ENCODE measurements around the gene FHIT. TPM values are rescaled to one million over a fixed set of nuclear protein-coding genes. Genes with fewer than 3 reads are reported as not detected.
A peak's percentile ranks its signal among the peaks of the same experiment; 100 is the strongest.
"Not testable (repeated sequence)": the region's sequence is repeated elsewhere in the genome, so short reads cannot be mapped to it uniquely, and the experiment has no call there.

The FHIT gene
- total RNA-seq, 1 experiment from 2014 or later = 2.1 TPM

DNA sequence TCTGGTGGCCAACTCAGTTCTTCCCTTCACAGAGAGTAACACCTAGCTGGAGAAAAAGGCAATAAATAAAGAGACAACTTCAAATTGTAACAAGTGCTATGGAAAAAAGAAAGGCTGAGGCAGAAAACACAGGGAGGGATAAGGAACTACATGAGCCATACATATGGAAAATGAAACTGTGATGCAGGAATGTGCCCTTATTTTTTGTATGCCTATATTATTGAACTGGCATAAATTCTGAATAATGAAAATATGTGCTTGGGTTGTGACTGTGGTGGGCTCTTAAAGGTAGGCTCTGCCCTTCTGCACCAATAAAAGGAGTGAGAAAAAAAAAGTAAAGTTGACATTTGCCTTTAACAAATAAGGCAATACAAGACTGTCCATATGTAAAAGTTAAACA lies 19.6 kb downstream of the FHIT start:
- no peak for DNase-seq (ENCODE audit: extremely low read depth, low read depth)

DNA sequence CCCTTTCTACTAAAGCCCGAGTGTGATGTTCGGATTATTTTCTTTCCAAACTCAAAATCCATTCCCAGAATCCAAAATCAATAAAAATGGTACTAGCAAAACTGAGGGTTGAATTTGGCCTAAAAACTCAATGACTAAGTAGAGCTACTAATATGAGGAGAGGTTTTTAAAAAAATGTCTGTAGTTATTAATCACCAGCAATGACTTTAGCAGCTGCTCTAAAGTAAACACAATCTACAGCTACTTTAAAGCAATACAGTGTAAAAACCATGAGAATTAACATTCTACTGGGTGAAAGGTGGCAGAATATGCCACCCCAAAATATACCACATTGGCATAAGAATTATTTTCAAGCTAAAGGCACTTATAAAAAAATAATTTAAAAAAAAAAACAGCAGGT lies 23.5 kb downstream of the FHIT start:
- no peak for DNase-seq (ENCODE audit: extremely low read depth, low read depth)

DNA sequence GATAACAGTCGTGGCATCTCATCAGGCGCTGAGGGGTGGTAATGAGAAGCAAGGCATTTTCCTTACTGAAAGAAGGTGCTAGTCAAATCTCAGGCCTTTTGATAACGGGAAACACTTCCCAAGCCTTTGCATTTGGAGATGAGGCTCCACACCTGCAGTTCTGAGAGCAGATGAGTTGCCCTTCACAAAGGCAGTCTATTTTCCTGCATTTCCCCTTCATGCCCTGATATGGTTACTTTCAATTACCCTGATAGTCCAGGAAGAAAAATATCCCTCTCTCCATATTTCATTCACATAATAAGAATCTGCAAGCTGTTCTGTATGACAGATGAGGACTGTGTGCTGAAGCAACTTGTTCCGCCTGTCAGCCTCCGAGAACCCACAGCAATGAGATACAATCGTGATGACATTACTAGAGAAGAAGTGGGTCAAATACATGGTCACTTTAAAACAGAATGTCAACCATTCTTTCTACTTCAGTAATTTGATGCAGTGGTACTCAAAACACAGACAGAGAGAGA lies 25.0 kb downstream of the FHIT start:
- no peak for DNase-seq (ENCODE audit: extremely low read depth, low read depth)

DNA sequence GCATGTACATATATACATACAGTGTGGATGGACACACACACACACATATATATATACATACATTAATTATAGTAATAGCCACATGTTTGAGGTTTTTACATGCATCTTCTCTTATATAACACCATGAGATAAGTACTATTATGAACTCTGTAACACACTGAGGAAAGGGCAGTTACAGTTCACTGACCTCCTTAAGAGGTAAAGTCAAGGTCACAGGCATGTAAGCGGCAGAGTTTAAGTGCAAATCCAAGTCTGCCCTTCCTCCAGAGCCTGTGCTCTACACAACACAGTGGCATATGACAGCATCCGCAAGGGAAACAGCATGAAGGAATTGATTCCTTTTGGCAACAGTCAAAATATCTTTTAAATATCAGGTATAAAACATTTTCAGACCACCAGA lies 26.4 kb downstream of the FHIT start:
- no peak for DNase-seq (ENCODE audit: extremely low read depth, low read depth)

DNA sequence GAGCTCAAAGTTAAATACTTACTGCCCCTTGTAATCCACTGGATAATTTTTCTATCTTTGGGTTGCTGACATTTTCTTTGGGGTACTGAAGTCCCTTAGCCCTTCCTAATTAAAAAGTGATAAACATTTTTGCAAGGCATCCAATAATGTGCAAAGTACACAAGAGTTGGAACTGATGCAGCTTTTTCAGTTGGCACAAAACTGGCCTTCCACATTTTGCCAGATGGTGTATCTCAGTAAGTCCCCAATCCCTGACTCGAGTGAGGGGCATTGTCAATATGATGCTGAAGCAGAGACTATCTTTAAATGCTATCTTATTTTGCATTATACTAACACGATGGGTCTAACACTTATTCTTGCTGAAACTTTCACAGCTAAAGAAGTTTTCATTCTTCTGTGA lies 27.8 kb downstream of the FHIT start:
- DNase-seq (ENCODE audit: extremely low read depth, low read depth) = no peak

DNA sequence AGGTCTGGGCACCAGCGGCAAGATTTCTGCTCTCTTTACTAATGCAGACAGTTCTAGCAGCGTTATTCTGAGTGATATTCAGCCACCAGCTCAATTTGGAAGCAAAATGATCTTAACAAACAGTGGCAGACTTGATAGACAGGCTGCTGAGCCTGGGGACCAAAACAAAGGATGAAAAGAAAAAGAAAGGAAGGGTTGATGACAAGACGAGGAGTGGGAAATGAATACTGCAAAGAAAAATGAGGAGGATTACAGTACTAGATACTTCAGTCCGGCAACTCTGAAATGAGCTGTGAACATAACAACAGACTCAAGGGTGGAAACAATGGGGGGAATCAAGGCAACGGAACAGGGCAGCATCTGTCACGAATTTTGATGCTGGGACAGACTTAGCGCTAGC lies 28.8 kb downstream of the FHIT start:
- DNase-seq (ENCODE audit: extremely low read depth, low read depth) = no peak

DNA sequence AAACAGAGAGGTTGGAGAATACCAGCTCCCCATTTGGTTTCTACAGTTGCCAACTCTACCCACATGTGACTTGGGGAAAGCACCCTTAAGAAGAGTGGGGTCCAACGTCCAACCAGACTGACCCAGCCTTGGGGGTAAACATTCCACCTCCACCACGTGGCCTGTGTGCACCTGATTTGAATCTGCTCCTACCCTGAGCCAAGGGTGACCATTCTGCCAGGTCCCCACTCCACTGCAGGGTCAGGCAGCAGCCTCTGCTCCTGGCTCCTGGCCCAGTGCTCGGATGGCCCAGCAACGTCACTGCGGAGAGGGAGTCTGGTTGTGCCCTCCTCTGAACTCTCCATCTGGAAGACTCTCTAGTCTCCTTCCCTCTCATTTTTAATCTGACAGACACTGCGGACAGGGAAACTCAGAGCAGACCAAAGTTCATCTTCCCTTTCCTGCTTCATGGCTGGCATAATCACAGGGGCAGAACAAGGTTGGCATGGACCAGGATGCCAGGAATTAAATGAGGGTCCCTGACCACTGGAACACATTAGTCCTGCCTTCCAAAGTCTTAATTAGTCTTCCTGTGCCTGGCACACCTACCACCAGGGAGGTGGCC lies 29.4 kb downstream of the FHIT start:
- DNase-seq (ENCODE audit: extremely low read depth, low read depth) = no peak

DNA sequence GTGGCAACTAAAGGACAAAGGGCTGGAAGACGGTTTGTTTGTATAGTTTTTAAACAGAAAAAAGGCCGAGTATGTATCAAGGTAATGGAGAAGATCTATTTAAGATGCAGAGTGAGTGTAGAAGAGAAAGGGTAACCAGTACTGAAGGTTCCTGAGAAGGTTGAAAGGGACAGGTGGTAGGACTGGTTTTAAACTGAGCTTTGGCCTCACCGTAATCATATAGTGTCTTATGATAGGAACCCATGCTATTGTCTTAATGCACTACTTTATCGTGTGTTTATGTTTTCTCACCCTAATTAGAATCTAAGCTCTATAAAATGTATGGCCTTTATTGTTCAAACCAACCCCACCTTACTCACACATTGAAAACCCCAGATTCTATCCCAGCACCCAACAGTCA lies 32.7 kb downstream of the FHIT start:
- DNase-seq (ENCODE audit: extremely low read depth, low read depth) = no peak

DNA sequence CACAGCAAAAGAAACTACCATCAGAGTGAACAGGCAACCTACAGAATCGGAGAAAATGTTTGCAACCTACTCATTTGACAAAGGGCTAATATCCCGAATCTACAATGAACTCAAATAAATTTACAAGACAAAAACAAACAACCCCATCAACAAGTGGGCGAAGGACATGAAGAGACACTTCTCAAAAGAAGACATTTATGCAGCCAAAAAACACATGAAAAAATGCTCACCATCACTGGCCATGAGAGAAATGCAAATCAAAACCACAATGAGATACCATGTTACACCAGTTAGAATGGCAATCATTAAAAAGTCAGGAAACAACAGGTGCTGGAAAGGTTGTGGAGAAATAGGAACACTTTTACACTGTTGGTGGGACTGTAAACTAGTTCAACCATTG lies 35.1 kb downstream of the FHIT start:
- not testable (repeated sequence) for DNase-seq (ENCODE audit: extremely low read depth, low read depth)

DNA sequence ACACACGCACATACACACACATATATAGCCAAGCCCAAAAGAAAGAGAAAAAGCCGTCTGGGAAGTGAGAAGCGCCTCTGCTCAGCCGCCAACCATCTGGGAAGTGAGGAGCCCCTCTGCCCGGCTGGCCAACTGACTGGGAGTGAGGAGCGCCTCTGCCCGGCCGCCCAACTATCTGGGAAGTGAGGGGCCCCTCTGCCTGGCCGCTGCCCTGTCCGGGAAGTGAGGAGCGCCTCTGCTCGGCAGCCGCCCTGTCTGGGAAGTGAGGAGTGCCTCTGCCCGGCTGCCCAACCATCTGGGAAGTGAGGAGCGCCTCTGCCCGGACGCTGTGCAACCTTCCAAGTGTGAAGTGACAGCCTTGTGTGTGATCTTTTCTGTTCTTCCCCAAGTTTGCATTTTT lies 49.2 kb downstream of the FHIT start:
- no peak for DNase-seq (ENCODE audit: extremely low read depth, low read depth)

DNA sequence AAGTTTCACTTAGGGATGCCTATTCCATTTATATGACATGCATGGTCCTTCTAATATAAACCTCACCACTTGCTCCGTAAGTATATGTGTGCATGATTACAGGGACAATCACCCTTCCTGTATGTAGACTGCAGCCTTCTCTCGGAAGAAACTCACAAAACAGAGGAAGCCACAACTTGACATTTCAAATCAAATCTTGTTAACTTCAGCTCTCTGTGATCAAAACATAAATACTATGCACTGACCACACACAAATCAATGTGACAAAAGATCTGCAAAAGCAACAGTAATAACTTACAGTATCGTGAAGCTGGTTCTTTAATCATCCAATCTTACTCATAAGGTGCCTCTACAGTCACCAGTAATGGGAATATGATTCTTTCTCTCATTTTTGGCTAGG lies 50.2 kb downstream of the FHIT start:
- no peak for DNase-seq (ENCODE audit: extremely low read depth, low read depth)

DNA sequence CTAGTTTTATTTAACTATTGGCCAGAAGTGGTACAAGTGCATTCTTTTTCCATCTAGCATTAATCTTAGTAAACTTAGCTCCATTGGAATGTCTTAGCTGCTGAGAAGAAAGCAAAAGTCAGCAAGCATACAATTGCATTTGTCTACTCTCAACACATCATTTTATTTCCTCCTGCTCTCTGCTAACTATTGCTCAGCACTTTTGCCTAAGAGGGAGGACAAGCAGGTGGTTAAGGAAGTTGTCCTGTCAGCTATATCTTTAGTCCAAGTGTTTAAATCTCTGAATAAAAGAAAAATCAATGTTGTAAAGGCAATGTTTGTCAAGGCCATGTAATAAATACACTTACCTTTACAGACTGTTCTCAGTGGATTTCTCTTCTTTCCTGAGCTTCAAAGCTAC lies 51.0 kb downstream of the FHIT start:
- no peak for DNase-seq (ENCODE audit: extremely low read depth, low read depth)

DNA sequence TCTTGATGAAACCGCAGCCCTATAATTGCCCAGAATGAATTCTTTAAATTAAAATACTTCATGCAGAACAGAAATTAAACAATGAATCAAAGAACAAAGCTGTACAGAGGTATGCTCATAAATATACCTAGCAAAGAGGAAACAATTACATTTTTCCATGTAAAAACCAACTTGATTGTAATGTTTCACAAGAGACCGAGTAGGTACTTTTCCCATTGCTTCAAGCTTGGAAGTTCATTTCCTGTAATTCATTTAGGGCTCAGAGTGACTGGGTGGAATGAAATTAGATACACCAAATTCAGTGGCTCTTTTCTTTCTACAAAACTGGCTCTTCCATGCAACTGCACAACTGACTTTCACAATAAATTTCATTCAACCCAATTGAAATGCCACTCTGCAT lies 51.4 kb downstream of the FHIT start:
- DNase-seq (ENCODE audit: extremely low read depth, low read depth) = no peak

DNA sequence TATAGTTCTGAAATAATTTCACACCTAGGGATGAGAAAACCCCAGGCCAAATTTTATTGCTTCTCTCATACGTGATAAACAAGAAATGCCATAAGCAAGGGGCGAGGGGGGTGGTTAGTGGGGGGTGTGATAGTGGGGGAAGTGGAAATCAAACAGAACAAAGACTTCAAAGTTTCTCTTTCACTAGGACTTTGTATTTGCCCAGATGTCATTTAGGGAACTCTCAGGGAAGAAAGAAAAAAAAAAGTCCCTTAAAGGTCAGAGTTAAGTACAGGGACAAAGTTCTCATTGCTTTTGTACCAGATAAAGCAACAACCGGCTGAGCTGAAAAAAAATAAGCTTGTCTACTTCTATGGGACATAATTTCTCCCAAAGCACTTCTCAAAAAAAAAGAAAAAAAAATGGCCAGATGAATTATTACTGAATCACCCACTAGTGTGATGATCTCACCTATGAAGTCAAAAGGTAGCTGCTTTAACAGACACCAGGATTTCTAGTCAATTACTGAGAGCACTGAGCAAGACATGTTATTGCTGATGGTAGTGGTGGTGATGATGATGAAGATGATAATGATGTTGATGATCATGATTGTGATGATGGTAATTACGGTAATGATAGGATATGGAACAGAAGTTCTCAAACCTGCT lies 56.2 kb downstream of the FHIT start:
- no peak for DNase-seq (ENCODE audit: extremely low read depth, low read depth)

DNA sequence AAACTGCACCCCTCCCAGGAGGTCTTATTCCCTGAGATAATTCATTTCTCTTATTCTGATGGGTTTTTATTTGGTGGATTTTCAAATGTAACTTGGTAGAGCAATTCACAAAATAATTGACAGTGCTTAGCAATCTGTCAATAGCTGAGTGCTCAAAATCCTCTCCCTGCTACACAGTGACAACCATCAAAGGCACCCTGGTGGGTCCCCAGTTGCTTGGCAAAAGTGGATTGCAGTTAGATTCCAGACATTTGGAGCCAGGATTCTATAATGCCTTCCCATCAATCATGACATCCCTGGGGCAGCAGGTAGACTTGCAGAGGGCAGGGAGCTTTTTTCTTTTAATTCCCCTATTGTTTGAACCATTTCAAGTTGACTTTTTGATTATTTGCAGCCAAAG lies 59.0 kb downstream of the FHIT start:
- DNase-seq (ENCODE audit: extremely low read depth, low read depth) = no peak

DNA sequence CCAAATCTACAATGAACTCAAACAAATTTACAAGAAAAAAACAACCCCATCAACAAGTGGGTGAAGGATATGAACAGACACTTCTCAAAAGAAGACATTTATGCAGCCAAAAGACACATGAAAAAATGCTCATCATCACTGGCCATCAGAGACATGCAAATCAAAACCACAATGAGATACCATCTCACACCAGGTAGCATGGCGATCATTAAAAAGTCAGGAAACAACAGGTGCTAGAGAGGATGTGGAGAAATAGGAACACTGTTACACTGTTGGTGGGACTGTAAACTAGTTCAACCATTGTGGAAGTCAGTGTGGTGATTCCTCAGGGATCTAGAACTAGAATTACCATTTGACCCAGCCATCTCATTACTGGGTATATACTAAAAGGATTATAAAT lies 61.0 kb downstream of the FHIT start:
- DNase-seq (ENCODE audit: extremely low read depth, low read depth) = not testable (repeated sequence)

DNA sequence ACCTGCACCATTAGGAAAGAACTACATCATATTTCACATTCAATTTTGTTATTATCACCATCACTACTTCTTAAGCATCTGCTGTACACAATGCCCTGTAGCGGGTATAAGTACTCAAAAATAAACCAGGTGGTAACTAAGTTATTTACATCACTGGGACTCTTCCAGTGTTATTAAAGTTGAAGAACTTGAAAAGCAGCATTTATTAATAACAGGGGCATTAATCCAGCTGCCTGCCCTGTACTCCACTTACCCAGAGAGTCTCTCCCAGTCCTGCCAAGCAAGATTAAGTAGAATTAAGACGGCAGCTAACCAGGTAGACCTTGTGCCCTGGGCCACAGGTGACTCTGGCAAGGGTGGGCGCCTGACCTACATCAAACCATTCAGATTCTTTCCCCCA lies 65.2 kb downstream of the FHIT start:
- no peak for DNase-seq (ENCODE audit: extremely low read depth, low read depth)

DNA sequence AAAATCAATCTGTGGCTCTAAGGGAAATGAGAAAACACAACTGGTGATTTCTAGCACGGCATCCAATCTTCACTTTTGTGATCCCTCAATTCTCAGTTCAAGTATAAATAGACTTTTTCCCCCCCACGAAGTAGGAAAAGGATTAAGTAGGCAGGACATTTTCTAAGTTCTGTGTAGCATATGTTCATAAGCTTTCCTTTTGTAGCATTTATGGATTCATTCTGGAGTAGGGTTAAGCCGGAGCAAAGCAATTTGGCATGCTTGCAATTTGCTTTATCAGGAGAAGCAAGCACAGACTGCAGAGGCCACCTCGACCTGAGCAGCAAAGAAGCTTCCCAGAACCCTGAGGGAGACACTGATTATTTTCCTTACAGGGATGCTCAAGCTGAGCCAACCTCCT lies 66.3 kb downstream of the FHIT start:
- no peak for DNase-seq (ENCODE audit: extremely low read depth, low read depth)

DNA sequence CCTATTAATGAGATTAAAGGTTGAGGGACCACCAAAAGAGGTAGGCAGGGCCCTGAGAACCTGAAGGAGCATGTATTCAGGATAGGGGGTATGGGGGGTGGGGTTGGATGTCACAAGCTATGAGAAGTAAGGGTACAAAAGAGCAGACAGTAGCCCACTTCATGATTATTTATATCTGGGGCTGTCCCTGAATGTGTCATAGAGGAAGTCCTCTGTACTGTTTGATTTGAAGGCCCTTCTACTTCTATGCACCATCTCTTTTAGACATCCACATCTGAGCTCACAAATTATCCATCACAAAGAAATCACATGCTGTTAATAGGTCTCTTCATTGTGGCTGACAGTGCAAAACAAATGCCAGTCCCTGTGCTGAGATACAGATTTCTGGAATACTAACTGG lies 68.6 kb downstream of the FHIT start:
- DNase-seq (ENCODE audit: extremely low read depth, low read depth) = no peak

DNA sequence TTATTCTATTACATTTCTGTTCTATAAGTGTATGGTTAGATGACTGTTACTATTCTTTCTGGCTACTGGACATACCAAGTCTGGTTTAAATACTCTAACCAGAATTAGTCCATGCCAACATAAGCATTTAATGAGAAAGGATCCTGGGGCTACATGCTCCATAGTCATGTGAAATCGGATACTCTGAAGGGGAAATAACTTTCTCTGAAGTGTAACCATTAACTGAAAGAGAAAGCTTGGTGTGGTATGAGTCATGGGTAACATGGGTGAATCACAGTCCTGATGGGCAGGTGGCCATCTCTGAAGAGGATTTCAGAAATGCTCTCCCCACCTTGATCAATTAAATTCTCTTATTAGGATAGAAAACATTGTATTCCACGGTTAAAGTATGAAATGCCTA lies 69.4 kb downstream of the FHIT start:
- peak; percentile 11 for DNase-seq (ENCODE audit: extremely low read depth, low read depth)

DNA sequence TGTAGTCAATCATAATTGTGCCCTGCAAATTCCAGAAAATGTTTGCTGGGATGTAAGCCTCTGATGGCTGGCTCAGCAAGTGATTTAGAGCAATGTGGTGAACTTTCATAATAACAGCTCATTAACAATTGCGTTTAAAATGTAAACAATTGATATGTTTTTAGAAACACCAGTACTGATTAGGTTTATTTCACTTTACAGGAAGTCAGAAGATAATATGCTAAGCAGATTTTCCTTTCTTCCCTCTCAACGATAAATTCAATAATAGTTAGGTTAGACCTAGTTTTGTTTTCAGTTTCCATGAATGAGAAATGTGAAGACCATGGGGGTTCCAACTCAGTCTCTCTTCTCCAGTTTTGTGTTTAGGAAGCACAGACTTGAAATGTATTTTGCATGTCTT lies 71.0 kb downstream of the FHIT start:
- DNase-seq (ENCODE audit: extremely low read depth, low read depth) = no peak

DNA sequence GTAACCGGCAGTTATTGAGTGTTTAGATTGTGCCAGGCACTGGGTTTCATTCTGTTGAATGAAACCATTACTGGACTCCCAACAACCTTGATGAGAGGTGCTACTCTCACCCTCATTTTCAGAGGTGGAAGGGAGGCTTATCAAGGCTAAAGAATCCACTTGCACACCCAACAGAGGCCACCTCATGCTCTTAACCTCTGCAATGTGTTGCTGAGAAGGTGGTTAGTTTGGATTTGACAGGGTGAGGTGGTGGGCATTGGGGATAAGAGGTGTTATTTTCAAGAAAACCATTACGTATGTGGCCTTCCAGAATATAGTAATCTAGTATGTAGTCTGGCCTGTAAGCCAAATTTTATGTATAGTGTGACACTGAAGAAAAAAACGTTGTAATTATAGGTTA lies 73.1 kb downstream of the FHIT start:
- no peak for DNase-seq (ENCODE audit: extremely low read depth, low read depth)

DNA sequence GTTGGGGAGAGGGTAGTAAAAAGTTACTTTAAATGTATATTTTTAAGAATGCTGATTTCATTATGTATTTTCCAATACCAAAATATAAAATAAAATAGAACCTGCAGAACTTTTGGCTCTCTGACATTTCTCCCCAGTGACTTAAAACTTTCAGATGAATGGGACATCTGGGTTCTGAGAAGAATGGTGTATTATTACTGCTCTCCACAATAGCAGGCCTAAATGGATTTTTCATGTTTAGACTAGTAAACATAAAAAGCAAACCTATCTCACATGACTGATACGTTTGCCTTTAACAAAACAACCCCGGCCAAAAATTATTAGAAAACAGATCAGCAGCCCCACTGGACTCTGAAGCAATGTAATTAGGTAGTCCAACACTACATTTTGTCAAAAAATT lies 73.8 kb downstream of the FHIT start:
- no peak for DNase-seq (ENCODE audit: extremely low read depth, low read depth)

Measured in NCI-H460 (cell line).